ENCODE results near the gene MCOLN1. TPM values are rescaled to one million over a fixed set of nuclear protein-coding genes. Genes with fewer than 3 reads are reported as not detected.

The MCOLN1 gene
- total and polyA plus RNA-seq, 2 of the 4 experiments (the other 2 are of a cell fraction) = 3.4 to 19.6 TPM

DNA sequence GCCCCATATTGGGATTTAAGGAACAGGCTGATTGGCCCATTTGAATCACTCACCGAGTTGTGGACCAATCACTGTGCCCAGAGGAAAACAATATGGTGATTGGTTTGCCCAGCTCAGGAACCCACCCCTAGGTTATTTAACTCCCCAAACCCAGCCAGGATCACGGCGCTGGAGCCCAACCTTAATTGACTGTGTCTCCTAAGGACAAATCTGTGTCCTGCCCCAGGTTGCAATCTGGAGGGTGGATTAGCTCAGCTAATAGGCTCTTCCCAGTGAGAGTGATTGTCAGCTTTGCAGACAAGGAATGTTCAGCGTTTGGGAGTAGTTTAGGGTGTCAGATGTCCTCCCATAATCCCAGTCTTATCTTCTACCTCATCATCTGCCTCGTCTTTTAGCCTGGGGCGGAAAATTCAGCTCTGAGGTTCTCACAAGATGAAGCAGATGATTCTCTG is 10.0 kb upstream of the MCOLN1 start:
- no TSS peak for BruUV-seq (replicated peaks)

More for the DNA sequence above, 10.0 kb upstream of the MCOLN1 start:
- no peak overlapping the region for H4K5ac ChIP-seq (ENCODE audit: low read depth, low read length)
- intact Hi-C loops (cut with micrococcal nuclease) = no loop called here
- no peaks in the 10 kb centered on the region for H4K20me1 ChIP-seq (ENCODE audit: insufficient read depth, low read length)
- ATAC-seq (ENCODE audit: low read depth) (no peak), DNase-seq (no peak)
- no peak overlapping the region for H2BK120ac ChIP-seq (ENCODE audit: low read depth, low read length)
- H2BK15ac ChIP-seq (ENCODE audit: low read depth, low read length) = no peak overlapping the region
- H3K56ac ChIP-seq (ENCODE audit: extremely low read depth, insufficient read depth, low read length) = no peak overlapping the region
- H3K36me3 ChIP-seq (ENCODE audit: control insufficient read depth, insufficient read depth, low read length) = no peaks in the 10 kb centered on the region
- H2BK5ac ChIP-seq (ENCODE audit: low read depth, low read length, poor library complexity, severe bottlenecking) = no peak overlapping the region
- H3K27ac ChIP-seq (ENCODE audit: insufficient read depth, low read length) = no peak overlapping the region
- dilution Hi-C loops (cut with HindIII; ENCODE audit: low sequenced_read_pairs, unreplicated experiment) = no loop called here
- H3K9ac ChIP-seq (ENCODE audit: low read depth, low read length) = no peak overlapping the region
- H3K4ac ChIP-seq (ENCODE audit: low read depth, low read length) = no peak overlapping the region
- no peak overlapping the region for H4K8ac ChIP-seq (ENCODE audit: low read depth in 2 of 2, low read length in 2 of 2)
- H3K9me3 ChIP-seq (ENCODE audit: control insufficient read depth, insufficient read depth, low read length) = no peaks in the 10 kb centered on the region
- H2AFZ ChIP-seq (replicated peaks; ENCODE audit: low read length, poor library complexity) = no peak overlapping the region
- H3K4me2 ChIP-seq (ENCODE audit: low read depth, low read length) = no peak overlapping the region
- TF ChIP-seq SMC3 (IDR thresholded peaks at IDR 0.05; ENCODE audit: low read depth, low read length) (no peak), USF2 (IDR thresholded peaks at IDR 0.05; ENCODE audit: low read depth, low read length) (no peak), BHLHE40 (IDR thresholded peaks at IDR 0.05; ENCODE audit: low read depth, low read length) (no peak), FOS (IDR thresholded peaks at IDR 0.05; ENCODE audit: low read depth, low read length) (no peak), MXI1 (IDR thresholded peaks at IDR 0.05; ENCODE audit: borderline replicate concordance, low read depth, low read length) (no peak), CEBPB (IDR thresholded peaks at IDR 0.05; ENCODE audit: low read depth, low read length) (no peak), MAZ (IDR thresholded peaks at IDR 0.05; ENCODE audit: borderline replicate concordance, low read depth, low read length) (no peak), CHD1 (IDR thresholded peaks at IDR 0.05; ENCODE audit: low read depth, low read length) (no peak), MAFK (IDR thresholded peaks at IDR 0.05; ENCODE audit: low read depth, low read length) (no peak), RAD21 (IDR thresholded peaks at IDR 0.05; ENCODE audit: low read length) (no peak), NFE2L2 (IDR thresholded peaks at IDR 0.05; ENCODE audit: low read depth, low read length) (no peak), RFX5 (IDR thresholded peaks at IDR 0.05; ENCODE audit: low read depth, low read length) (no peak), POLR2A (IDR thresholded peaks at IDR 0.05; ENCODE audit: low read depth, low read length) (no peak), RCOR1 (IDR thresholded peaks at IDR 0.05; ENCODE audit: insufficient replicate concordance, low read length) (no peak)
- TF ChIP-seq, protein P1, sequence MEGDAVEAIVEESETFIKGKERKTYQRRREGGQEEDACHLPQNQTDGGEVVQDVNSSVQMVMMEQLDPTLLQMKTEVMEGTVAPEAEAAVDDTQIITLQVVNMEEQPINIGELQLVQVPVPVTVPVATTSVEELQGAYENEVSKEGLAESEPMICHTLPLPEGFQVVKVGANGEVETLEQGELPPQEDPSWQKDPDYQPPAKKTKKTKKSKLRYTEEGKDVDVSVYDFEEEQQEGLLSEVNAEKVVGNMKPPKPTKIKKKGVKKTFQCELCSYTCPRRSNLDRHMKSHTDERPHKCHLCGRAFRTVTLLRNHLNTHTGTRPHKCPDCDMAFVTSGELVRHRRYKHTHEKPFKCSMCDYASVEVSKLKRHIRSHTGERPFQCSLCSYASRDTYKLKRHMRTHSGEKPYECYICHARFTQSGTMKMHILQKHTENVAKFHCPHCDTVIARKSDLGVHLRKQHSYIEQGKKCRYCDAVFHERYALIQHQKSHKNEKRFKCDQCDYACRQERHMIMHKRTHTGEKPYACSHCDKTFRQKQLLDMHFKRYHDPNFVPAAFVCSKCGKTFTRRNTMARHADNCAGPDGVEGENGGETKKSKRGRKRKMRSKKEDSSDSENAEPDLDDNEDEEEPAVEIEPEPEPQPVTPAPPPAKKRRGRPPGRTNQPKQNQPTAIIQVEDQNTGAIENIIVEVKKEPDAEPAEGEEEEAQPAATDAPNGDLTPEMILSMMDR (conservative IDR thresholded peaks at IDR 0.05; ENCODE audit: low read depth, low read length) = no peak
- TF ChIP-seq, protein P2, sequence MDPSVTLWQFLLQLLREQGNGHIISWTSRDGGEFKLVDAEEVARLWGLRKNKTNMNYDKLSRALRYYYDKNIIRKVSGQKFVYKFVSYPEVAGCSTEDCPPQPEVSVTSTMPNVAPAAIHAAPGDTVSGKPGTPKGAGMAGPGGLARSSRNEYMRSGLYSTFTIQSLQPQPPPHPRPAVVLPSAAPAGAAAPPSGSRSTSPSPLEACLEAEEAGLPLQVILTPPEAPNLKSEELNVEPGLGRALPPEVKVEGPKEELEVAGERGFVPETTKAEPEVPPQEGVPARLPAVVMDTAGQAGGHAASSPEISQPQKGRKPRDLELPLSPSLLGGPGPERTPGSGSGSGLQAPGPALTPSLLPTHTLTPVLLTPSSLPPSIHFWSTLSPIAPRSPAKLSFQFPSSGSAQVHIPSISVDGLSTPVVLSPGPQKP (IDR thresholded peaks at IDR 0.05; ENCODE audit: borderline replicate concordance, low read depth, low read length) = no peak
- H3K23ac ChIP-seq (ENCODE audit: low read depth, low read length) = no peak overlapping the region
- peaks cover 2% of the 10 kb centered on the region for H3K27me3 ChIP-seq (ENCODE audit: control insufficient read depth, insufficient read depth, low read length)
- H2AK5ac ChIP-seq (ENCODE audit: low read depth, low read length) = no peak overlapping the region
- peaks cover 7% of the 10 kb centered on the region; the same call in 1 of the 2 replicates for H3K9me1 ChIP-seq (ENCODE audit: insufficient read depth, low read length)
- no peak overlapping the region for H2BK20ac ChIP-seq (ENCODE audit: low read depth, low read length)
- H2AK9ac ChIP-seq (replicated peaks; ENCODE audit: low read depth, low read length, poor library complexity) = peak overlapping the region; percentile 10
- H4K91ac ChIP-seq (ENCODE audit: insufficient read depth, low read depth, low read length) = no peak overlapping the region
- no peak overlapping the region for H3K14ac ChIP-seq (replicated peaks; ENCODE audit: low read depth, low read length)
- H3K79me1 ChIP-seq (ENCODE audit: low read depth in 1 of 2, low read length in 2 of 2) = peaks cover 10 to 12% of the 10 kb centered on the region in 2 experiments
- no peak overlapping the region for H3K4me3 ChIP-seq (ENCODE audit: insufficient read depth, low read depth, low read length)
- 60% methylated on average over 2 of the region's 6 CpGs; no CpG with 5 or more reads in 1 of the 2 experiments for WGBS, 2 experiments (ENCODE audit: extremely low coverage in 2 of 2, insufficient read length in 1 of 2)
- ChIA-PET CTCF (interaction anchor here (0.6 to 3.0 kb wide), 2 partner anchors 15 to 40 kb away, joined by 3 to 8 read pairs; a partner anchor contains a TSS), POLR2A (ENCODE audit: unreplicated experiment) (no interaction called here)
- no peak overlapping the region for H3K18ac ChIP-seq (ENCODE audit: low read depth, low read length)
- in situ Hi-C loops (cut with MboI; ENCODE audit: low sequenced_read_pairs) = no loop called here
- peaks cover 18% of the 10 kb centered on the region for H3K4me1 ChIP-seq (ENCODE audit: control insufficient read depth, insufficient read depth, low read length)

Measured in IMR-90 (cell line).